WTC11 (cell line): Measurements from ENCODE around the gene ZNF565.
"Not testable (repeated sequence)": the region's sequence is repeated elsewhere in the genome, so short reads cannot be mapped to it uniquely, and the experiment has no call there.

Source experiments
- ATF6 ChIP-seq: sonication (generic); formaldehyde crosslinking; IDR thresholded peaks from 2 replicates; pipeline ENCODE4 v1.8.1; 2023; ENCODE audit warnings: mild to moderate bottlenecking, missing genetic modification reagents
- CREB1 ChIP-seq: sonication (generic); formaldehyde crosslinking; IDR thresholded peaks from 2 replicates; pipeline ENCODE4 v1.8.0; 2023; ENCODE audit warnings: mild to moderate bottlenecking, missing genetic modification reagents
- CTCF ChIP-seq: fragments of 200-600 bp; IDR thresholded peaks from 2 replicates; pipeline ENCODE4 v1.8.0; 2022; ENCODE audit warnings: antibody characterized with exemption
- MAX ChIP-seq: sonication (generic); formaldehyde crosslinking; IDR thresholded peaks from 2 replicates; pipeline ENCODE4 v1.8.0; 2022; ENCODE audit warnings: mild to moderate bottlenecking, missing genetic modification reagents
- NFATC4 ChIP-seq: fragments of 250-450 bp; sonication (Bioruptor Pico); IDR thresholded peaks from 2 replicates; pipeline ENCODE4 v1.9.0; 2021; ENCODE audit warnings: mild to moderate bottlenecking
- RORB ChIP-seq: fragments of 250-450 bp; sonication (Bioruptor Pico); IDR thresholded peaks from 2 replicates; pipeline ENCODE4 v1.9.0; 2021; ENCODE audit warnings: mild to moderate bottlenecking
- TCF7 ChIP-seq: sonication (generic); formaldehyde crosslinking; IDR thresholded peaks from 2 replicates; pipeline ENCODE4 v1.8.0; 2022; ENCODE audit warnings: mild to moderate bottlenecking, low read depth, missing genetic modification reagents, moderate library complexity

GRCh38 chr19:36233626-36234025 is 19.2 kb upstream of the ZNF565 start:
- not testable (repeated sequence) for TF ChIP-seq CTCF; RORB (CRISPR knock-in tag); ATF6 (CRISPR knock-in tag); TCF7 (CRISPR knock-in tag); NFATC4 (CRISPR knock-in tag); CREB1; MAX (CRISPR knock-in tag)
